Upper lobe of left lung (tissue), 6 donors: Measurements from ENCODE around the gene CHCHD4. TPM values are rescaled to one million over a fixed set of nuclear protein-coding genes. Genes with fewer than 3 reads are reported as not detected.

Source experiments
- ATAC-seq, 2 donors: fragments of 200-7000 bp; cut with Tn5 transposase; one replicate each; pipeline ENCODE4 v1.9.1; 2022; ENCODE audit warnings: mild to moderate bottlenecking in 2 of 2, moderate library complexity in 2 of 2; ENCODE audit not compliant: low FRiP score in 2 of 2
- DNase-seq, 2 donors: peaks; one replicate each; pipeline ENCODE4 v3.0.0-alpha.2; 2019 to 2020
- H3K27ac ChIP-seq, 4 donors: fragments of 200-600 bp; sonication (generic); one replicate each; pipeline ENCODE4 v1.5.1; 2016 to 2019
- H3K27me3 ChIP-seq, 4 donors: fragments of 200-600 bp; sonication (generic); one replicate each; pipeline ENCODE4 v1.5.1; 2017 to 2019
- H3K36me3 ChIP-seq, 4 donors: fragments of 200-600 bp; sonication (generic); one replicate each; pipeline ENCODE4 v1.5.1; 2016 to 2019
- H3K4me1 ChIP-seq, 4 donors: fragments of 200-600 bp; sonication (generic); one replicate each; pipeline ENCODE4 v1.5.1; 2018 to 2019
- H3K4me3 ChIP-seq, 4 donors: fragments of 200-600 bp; sonication (generic); one replicate each; pipeline ENCODE4 v1.5.1; 2017 to 2019; ENCODE audit warnings: mild to moderate bottlenecking in 2 of 4, moderate library complexity in 1 of 4
- H3K9me3 ChIP-seq, 4 donors: fragments of 200-600 bp; sonication (generic); one replicate each; pipeline ENCODE4 v1.5.1; 2018 to 2019
- CTCF ChIP-seq, 6 experiments: fragments of 450-650 bp in 4 of 6; fragments of 200-600 bp in 2 of 6; sonication (generic) in 2 of 6; IDR thresholded peaks; one replicate each; pipeline ENCODE4 v1.5.1; 2016 to 2019; ENCODE audit warnings: antibody characterized with exemption in 6 of 6
- EP300 ChIP-seq, 4 donors: sonication (generic); formaldehyde crosslinking; IDR thresholded peaks; one replicate each; pipeline ENCODE4 v1.5.1; 2017; ENCODE audit warnings: antibody characterized with exemption in 4 of 4, control low read depth in 2 of 4
- POLR2A ChIP-seq, 4 donors: fragments of 450-650 bp; IDR thresholded peaks; one replicate each; pipeline ENCODE4 v1.5.1; 2016 to 2017; ENCODE audit warnings: antibody characterized with exemption in 4 of 4, mild to moderate bottlenecking in 2 of 4
- POLR2AphosphoS5 ChIP-seq, 2 donors: sonication (generic); formaldehyde crosslinking; IDR thresholded peaks; one replicate each; pipeline ENCODE4 v1.5.1; 2017; ENCODE audit warnings: antibody characterized with exemption in 2 of 2
- WGBS, 2 donors: methylation state at CpG; one replicate each; pipeline ENCODE4 v1.1.5; 2017 to 2018; 5-methylcytosine and 5-hydroxymethylcytosine counted together
- total RNA-seq, 6 donors: library from RNA; depleted of rRNA in 4 of 6; stranded (reverse); fragments of >200 nt in 4 of 6; gene quantifications; one replicate each; pipeline versions ENCODE4 v1.1.0 to v1.2.1, GENCODE V29; 2016 to 2021
- donor health status: DM: no; HTN: no; CAD: no; lungs with moderate emphysema.
- donor health status: DM: no; HTN: yes; CAD: no; lungs with severe emphysema.

Gene CHCHD4
- total RNA-seq, 6 donors from 2014 or later = 2.1 to 13.2 (median 10.5) TPM

GRCh38 chr3:14151471-14152083 lies 26.9 kb upstream of the CHCHD4 start:
- Histone ChIP-seq H3K27me3 (no peaks in the 10 kb centered on the region), H3K9me3 (no peaks in the 10 kb centered on the region), H3K4me1 (peaks cover 0 to 5% (median 2%) of the 10 kb centered on the region in 4 donors), H3K4me3 (no peak overlapping the region), H3K36me3 (peaks cover 7 to 84% (median 54%) of the 10 kb centered on the region in 4 donors), H3K27ac (no peak overlapping the region)
- no peak for ATAC-seq
- 82 to 96% methylated on average over 10 to 12 of the region's 12 CpGs for WGBS, 2 donors
- no peak for DNase-seq
- no peak for TF ChIP-seq POLR2A (IDR thresholded peaks at IDR 0.05)
- TF ChIP-seq CTCF (IDR thresholded peaks at IDR 0.05) = no peak
- TF ChIP-seq POLR2AphosphoS5 (IDR thresholded peaks at IDR 0.05) = no peak
- TF ChIP-seq EP300 (IDR thresholded peaks at IDR 0.05) = no peak

GRCh38 chr3:14150491-14151230 lies 26.0 kb upstream of the CHCHD4 start:
- Histone ChIP-seq H3K27me3 (no peaks in the 10 kb centered on the region), H3K9me3 (no peaks in the 10 kb centered on the region), H3K4me3 (no peak overlapping the region), H3K4me1 (peaks cover 3 to 14% (median 8%) of the 10 kb centered on the region in 4 donors), H3K36me3 (peaks cover 7 to 84% (median 52%) of the 10 kb centered on the region in 4 donors), H3K27ac (no peak overlapping the region)
- DNase-seq (no peak), ATAC-seq (no peak)
- WGBS, 2 donors = 94 to 98% methylated on average over 9 of the region's 9 CpGs
- no peak for TF ChIP-seq CTCF (IDR thresholded peaks at IDR 0.05)
- no peak for TF ChIP-seq EP300 (IDR thresholded peaks at IDR 0.05)
- no peak for TF ChIP-seq POLR2AphosphoS5 (IDR thresholded peaks at IDR 0.05)
- TF ChIP-seq POLR2A (IDR thresholded peaks at IDR 0.05) = no peak

- ATAC-seq = no peak
- DNase-seq = no peak
- TF ChIP-seq POLR2AphosphoS5 (IDR thresholded peaks at IDR 0.05) (no peak), POLR2A (IDR thresholded peaks at IDR 0.05) (no peak), EP300 (IDR thresholded peaks at IDR 0.05) (no peak), CTCF (IDR thresholded peaks at IDR 0.05) (no peak)
- H3K4me3 ChIP-seq = no peak overlapping the region
- no peaks in the 10 kb centered on the region for H3K9me3 ChIP-seq
- H3K36me3 ChIP-seq = peaks cover 7 to 87% (median 52%) of the 10 kb centered on the region in 4 donors
- no peaks in the 10 kb centered on the region for H3K27me3 ChIP-seq
- WGBS, 2 donors = 90 to 97% methylated on average over 9 of the region's 9 CpGs
- peaks cover 9 to 20% (median 14%) of the 10 kb centered on the region in 4 donors for H3K4me1 ChIP-seq
- H3K27ac ChIP-seq = no peak overlapping the region
Observed at GRCh38 chr3:14150078-14150477, 25.4 kb upstream of the CHCHD4 start.

- H3K27me3 ChIP-seq = no peaks in the 10 kb centered on the region
- no peak overlapping the region for H3K4me3 ChIP-seq
- TF ChIP-seq EP300 (IDR thresholded peaks at IDR 0.05) (no peak), CTCF (IDR thresholded peaks at IDR 0.05) (no peak), POLR2A (IDR thresholded peaks at IDR 0.05) (no peak), POLR2AphosphoS5 (IDR thresholded peaks at IDR 0.05) (no peak)
- WGBS, 2 donors = 87 to 88% methylated on average over 27 to 28 of the region's 28 CpGs
- peaks cover 23 to 37% (median 28%) of the 10 kb centered on the region in 4 donors for H3K4me1 ChIP-seq
- peak overlapping the region in 2 of 4 donors; percentile 20 to 26 for H3K27ac ChIP-seq
- DNase-seq (peak in 1 of 2 donors; percentile 18), ATAC-seq (no peak)
- H3K36me3 ChIP-seq = peaks cover 7 to 73% (median 40%) of the 10 kb centered on the region in 4 donors
- no peaks in the 10 kb centered on the region for H3K9me3 ChIP-seq
Observed at GRCh38 chr3:14148041-14148985, 23.6 kb upstream of the CHCHD4 start.
